K562 (cell line): ENCODE results near the gene LGALS12. TPM values are rescaled to one million over a fixed set of nuclear protein-coding genes. Genes with fewer than 3 reads are reported as not detected.

Source experiments
- ADNP ChIP-seq: fragments of 200-800 bp; sonication (Bioruptor generic); IDR thresholded peaks from 2 replicates; pipeline ENCODE4 v1.6.1; 2016; ENCODE audit warnings: missing genetic modification characterization, missing compliant biosample characterization
- CEBPG ChIP-seq, 3 experiments: fragments of 200-800 bp in 1 of 3; sonication (Bioruptor generic) in 1 of 3; sonication (generic) in 1 of 3; formaldehyde crosslinking in 1 of 3; IDR thresholded peaks in 2 of 3; conservative IDR thresholded peaks in 1 of 3; 2 replicates each; pipeline versions ENCODE4 v1.6.1 to v1.8.0; 2016 to 2022; ENCODE audit warnings: missing compliant biosample characterization in 2 of 3, missing genetic modification characterization in 2 of 3, mild to moderate bottlenecking in 1 of 3, missing genetic modification reagents in 1 of 3
- CHD2 ChIP-seq: IDR thresholded peaks from 2 replicates; pipeline ENCODE4 v1.6.1; 2011; ENCODE audit warnings: low read depth, low read length
- CREB1 ChIP-seq, 2 experiments: sonication (generic) in 1 of 2; formaldehyde crosslinking in 1 of 2; IDR thresholded peaks; 2 replicates each; pipeline versions ENCODE4 v1.6.1 to v1.8.0; 2012 to 2022; ENCODE audit warnings: inconsistent platforms in 1 of 2, mild to moderate bottlenecking in 1 of 2, missing genetic modification reagents in 1 of 2, moderate library complexity in 1 of 2
- ERF ChIP-seq: fragments of 450-650 bp; formaldehyde crosslinking; IDR thresholded peaks from 2 replicates; pipeline ENCODE4 v1.4.0; 2020; ENCODE audit warnings: mild to moderate bottlenecking, mixed read lengths
- FOSL1 ChIP-seq: fragments of 200-800 bp; sonication (Bioruptor generic); conservative IDR thresholded peaks from 2 replicates; pipeline ENCODE4 v1.6.1; 2016; ENCODE audit warnings: missing genetic modification characterization, missing compliant biosample characterization
- GABPA ChIP-seq: fragments of 200-800 bp; sonication (Bioruptor generic); conservative IDR thresholded peaks from 2 replicates; pipeline ENCODE4 v1.6.1; 2016; ENCODE audit warnings: low read depth, missing genetic modification characterization, missing compliant biosample characterization
- HBP1 ChIP-seq: fragments of 450-650 bp; formaldehyde crosslinking; IDR thresholded peaks from 2 replicates; pipeline ENCODE4 v1.4.0; 2022; ENCODE audit warnings: missing genetic modification characterization
- HOMEZ ChIP-seq: fragments of 250-450 bp; sonication (Bioruptor Pico); IDR thresholded peaks from 2 replicates; pipeline ENCODE4 v1.4.0; 2020; ENCODE audit warnings: mild to moderate bottlenecking, moderate library complexity
- IRF9 ChIP-seq: fragments of 450-650 bp; IDR thresholded peaks from 2 replicates; pipeline ENCODE4 v1.6.1; 2016; ENCODE audit warnings: missing biosample characterization, missing genetic modification characterization
- MBD1 ChIP-seq: fragments of 250-450 bp; sonication (Bioruptor Pico); IDR thresholded peaks from 2 replicates; pipeline ENCODE4 v1.8.0; 2022; ENCODE audit warnings: inconsistent platforms
- NFXL1 ChIP-seq: fragments of 450-650 bp; formaldehyde crosslinking; IDR thresholded peaks from 2 replicates; pipeline ENCODE4 v1.4.0; 2021; ENCODE audit warnings: mild to moderate bottlenecking
- NR1H2 ChIP-seq: sonication (generic); formaldehyde crosslinking; IDR thresholded peaks from 2 replicates; pipeline ENCODE4 v1.4.0; 2020; ENCODE audit warnings: mild to moderate bottlenecking, missing genetic modification reagents
- NUFIP1 ChIP-seq: fragments of 450-650 bp; IDR thresholded peaks from 2 replicates; pipeline ENCODE4 v1.6.1; 2018; ENCODE audit not compliant: partially characterized antibody
- PHTF2 ChIP-seq: fragments of 250-450 bp; sonication (Bioruptor Pico); IDR thresholded peaks from 2 replicates; pipeline ENCODE4 v1.5.0; 2021; ENCODE audit warnings: mild to moderate bottlenecking
- TCF3 ChIP-seq: sonication (generic); formaldehyde crosslinking; IDR thresholded peaks from 2 replicates; pipeline ENCODE4 v1.4.0; 2020; ENCODE audit warnings: mild to moderate bottlenecking, missing genetic modification reagents
- ZBTB7A ChIP-seq: IDR thresholded peaks from 2 replicates; pipeline ENCODE4 v1.6.1; 2011; ENCODE audit warnings: low read depth, mild to moderate bottlenecking, low read length, moderate library complexity, borderline replicate concordance; ENCODE audit not compliant: control insufficient read depth
- ZNF12 ChIP-seq: sonication (generic); formaldehyde crosslinking; IDR thresholded peaks from 2 replicates; pipeline ENCODE4 v1.4.0; 2020; ENCODE audit warnings: mild to moderate bottlenecking, missing genetic modification reagents
- ZNF24 ChIP-seq: fragments of 450-650 bp; IDR thresholded peaks from 2 replicates; pipeline ENCODE4 v1.6.1; 2016
- ZNF282 ChIP-seq: sonication (generic); formaldehyde crosslinking; IDR thresholded peaks from 2 replicates; pipeline ENCODE4 v1.8.1; 2023; ENCODE audit warnings: missing genetic modification reagents
- ZNF644 ChIP-seq: fragments of 200-800 bp; sonication (Bioruptor generic); IDR thresholded peaks from 2 replicates; pipeline ENCODE4 v1.6.1; 2016; ENCODE audit warnings: low read depth, missing genetic modification characterization, missing compliant biosample characterization
- ZNF699 ChIP-seq: fragments of 250-450 bp; sonication (Bioruptor Pico); IDR thresholded peaks from 2 replicates; pipeline ENCODE4 v1.8.0; 2021; ENCODE audit warnings: mild to moderate bottlenecking, moderate library complexity; ENCODE audit not compliant: insufficient replicate concordance
- ZNF764 ChIP-seq: fragments of 250-450 bp; sonication (Bioruptor Pico); IDR thresholded peaks from 2 replicates; pipeline ENCODE4 v1.4.0; 2020; ENCODE audit warnings: low read depth, mild to moderate bottlenecking, moderate library complexity
- polyA plus RNA-seq, 8 experiments: library from polyadenylated mRNA; depleted of rRNA in 4 of 8; stranded (reverse) in 5 of 8; unstranded in 3 of 8; fragments of >200 nt; fragmentation: Nextera tagmentation in 2 of 8; fragmentation: Illumina TruSeq in 1 of 8; extraction: Ambion mirVana in 2 of 8; extraction: Trizol in 1 of 8; gene quantifications; 2 replicates each; pipeline versions ENCODE4 v1.2.1 to v1.2.3, GENCODE V29; 2011 to 2014; ENCODE audit warnings: inconsistent platforms in 1 of 8, missing spikeins in 1 of 8
- total RNA-seq, 7 experiments: library from RNA; depleted of rRNA in 6 of 7; stranded (reverse); fragments of >200 nt in 6 of 7; fragmentation: Illumina TruSeq in 2 of 7; extraction: Trizol in 2 of 7; gene quantifications; 2 replicates each; pipeline versions ENCODE4 v1.2.1 to v1.2.3, GENCODE V29; 2011 to 2021; ENCODE audit warnings: low replicate concordance in 1 of 7

LGALS12 gene
- total and polyA plus RNA-seq, 9 of the 15 experiments (the other 6 are each of a cell fraction or from before 2014, with no cell fraction given), result 0.66 to 8.0 (median 5.0) TPM

GRCh38 chr11:63534895-63535461, 29.1 kb downstream of the LGALS12 start (continued):
- TF ChIP-seq TCF3 (CRISPR knock-in tag) (peak; percentile 47), IRF9 (tag) (peak; percentile 96), FOSL1 (tag) (peak; percentile 41; the same call in 1 of the 2 replicates), GABPA (tag) (peak; percentile 67), NFXL1 (CRISPR knock-in tag) (peak; percentile 94; the same call in 1 of the 2 replicates), NR1H2 (CRISPR knock-in tag) (no peak), ZNF282 (CRISPR knock-in tag) (no peak), ZNF764 (CRISPR knock-in tag) (no peak), CHD2 (no peak), CEBPG (CRISPR knock-in tag; IDR thresholded peaks at IDR 0.05) (no peak), CEBPG (tag; conservative IDR thresholded peaks at IDR 0.05 in 1 of 2, IDR thresholded peaks at IDR 0.05 in 1 of 2) (peak in 1 of 2 experiments; percentile 68; a peak in 2 of 4 replicates), ERF (CRISPR knock-in tag) (peak; percentile 96), ZNF12 (no peak), ADNP (tag) (no peak), HOMEZ (CRISPR knock-in tag) (peak; percentile 96), NUFIP1 (peak; percentile 76), CREB1 (IDR thresholded peaks at IDR 0.05) (no peak), CREB1 (CRISPR knock-in tag; IDR thresholded peaks at IDR 0.05) (no peak), ZNF24 (no peak), ZBTB7A (no peak), HBP1 (CRISPR knock-in tag) (peak; percentile 92), ZNF699 (CRISPR knock-in tag) (peak; percentile 85), ZNF644 (tag) (peak; percentile 100), PHTF2 (CRISPR knock-in tag) (peak; percentile 90; the same call in 1 of the 2 replicates), MBD1 (0 out of 2 replicates have a peak, but pooled peaks have one; percentile 60)
